Smooth muscle cell (in vitro differentiated cells): ENCODE results near the gene KIF6. TPM values are rescaled to one million over a fixed set of nuclear protein-coding genes. Genes with fewer than 3 reads are reported as not detected.

ENCODE experiments used
- DNase-seq: peaks from one replicate; lab custom pipeline; 2025; ENCODE audit not compliant: unreplicated experiment; lab: John Stamatoyannopoulos, UW
- H2AFZ ChIP-seq: fragments of 200-600 bp; sonication (generic); 2 replicates; pipeline ENCODE4 v1.6.0; 2016; ENCODE audit warnings: antibody characterized with exemption, low read depth, mild to moderate bottlenecking
- H3F3A ChIP-seq: fragments of 200-600 bp; sonication (generic); 2 replicates; pipeline ENCODE4 v1.6.0; 2017; ENCODE audit warnings: antibody characterized with exemption, low read depth
- H3K27ac ChIP-seq: fragments of 200-600 bp; sonication (generic); 2 replicates; pipeline ENCODE4 v1.5.1; 2016; ENCODE audit warnings: low read depth, mild to moderate bottlenecking
- H3K27me3 ChIP-seq: fragments of 200-600 bp; sonication (generic); 2 replicates; pipeline ENCODE4 v1.6.1; 2016; ENCODE audit warnings: low read depth, mild to moderate bottlenecking
- H3K36me3 ChIP-seq: fragments of 200-600 bp; sonication (generic); 2 replicates; pipeline ENCODE4 v1.5.1; 2016; ENCODE audit warnings: low read depth
- H3K4me1 ChIP-seq: fragments of 200-600 bp; sonication (generic); 2 replicates; pipeline ENCODE4 v1.5.1; 2016; ENCODE audit warnings: low read depth
- H3K4me2 ChIP-seq: fragments of 200-600 bp; sonication (generic); 2 replicates; pipeline ENCODE4 v1.6.0; 2016; ENCODE audit warnings: mild to moderate bottlenecking
- H3K4me3 ChIP-seq: fragments of 200-600 bp; sonication (generic); 2 replicates; pipeline ENCODE4 v1.5.1; 2016; ENCODE audit warnings: mild to moderate bottlenecking
- H3K79me2 ChIP-seq: fragments of 200-600 bp; sonication (generic); 2 replicates; pipeline ENCODE4 v1.6.0; 2016; ENCODE audit warnings: low read depth, mild to moderate bottlenecking
- H3K9ac ChIP-seq: fragments of 200-600 bp; sonication (generic); 2 replicates; pipeline ENCODE4 v1.6.0; 2016; ENCODE audit warnings: low read depth
- H3K9me3 ChIP-seq: fragments of 200-600 bp; sonication (generic); replicated peaks from 2 replicates; pipeline ENCODE4 v1.5.1; 2016; ENCODE audit warnings: low read depth
- H4K20me1 ChIP-seq: fragments of 200-600 bp; sonication (generic); 2 replicates; pipeline ENCODE4 v1.6.0; 2016; ENCODE audit warnings: low read depth
- CTCF ChIP-seq: fragments of 200-600 bp; sonication (generic); IDR thresholded peaks from 2 replicates; pipeline ENCODE4 v1.5.1; 2017; ENCODE audit warnings: borderline replicate concordance, mild to moderate bottlenecking, antibody characterized with exemption; ENCODE audit not compliant: insufficient read depth, poor library complexity, severe bottlenecking
- WGBS: methylation state at CpG from one replicate; pipeline ENCODE4 v1.1.7; 2016; ENCODE audit warnings: low lambda C conversion rate; 5-methylcytosine and 5-hydroxymethylcytosine counted together
- polyA plus RNA-seq: library from polyadenylated mRNA; unstranded; fragments of >200 nt; fragmentation: Nextera tagmentation; extraction: Ambion mirVana; gene quantifications from 2 replicates; pipeline ENCODE4 v1.2.1, GENCODE V29; 2016
- total RNA-seq: library from RNA; depleted of rRNA; stranded (reverse); fragments of >200 nt; gene quantifications from 2 replicates; pipeline ENCODE4 v1.2.3, GENCODE V29; 2014

KIF6 gene
- total and polyA plus RNA-seq, 2 experiments from 2014 or later, result 1.1 to 1.5 TPM

GRCh38 chr6:39370390-39370789, 354.8 kb downstream of the KIF6 start:
- H3K4me1 ChIP-seq, result no peaks in the 10 kb centered on the region
- 85% methylated on average over 3 of the region's 3 CpGs for WGBS
- no peak for TF ChIP-seq CTCF
- no peaks in the 10 kb centered on the region for H3F3A ChIP-seq
- no peaks in the 10 kb centered on the region for H3K9me3 ChIP-seq
- no peak overlapping the region for H3K4me3 ChIP-seq
- DNase-seq, result no peak
- H3K27me3 ChIP-seq, result no peaks in the 10 kb centered on the region
- no peak overlapping the region for H3K9ac ChIP-seq
- no peak overlapping the region for H2AFZ ChIP-seq
- no peaks in the 10 kb centered on the region for H3K79me2 ChIP-seq
- no peak overlapping the region for H3K4me2 ChIP-seq
- H4K20me1 ChIP-seq, result no peaks in the 10 kb centered on the region
- H3K36me3 ChIP-seq, result no peaks in the 10 kb centered on the region
- no peak overlapping the region for H3K27ac ChIP-seq

- Histone ChIP-seq H3K9me3 (no peaks in the 10 kb centered on the region), H3F3A (no peaks in the 10 kb centered on the region), H3K9ac (no peak overlapping the region), H3K27me3 (no peaks in the 10 kb centered on the region), H3K36me3 (no peaks in the 10 kb centered on the region), H3K79me2 (no peaks in the 10 kb centered on the region), H4K20me1 (no peaks in the 10 kb centered on the region), H3K4me2 (no peak overlapping the region), H3K27ac (no peak overlapping the region), H2AFZ (no peak overlapping the region), H3K4me3 (no peak overlapping the region), H3K4me1 (no peaks in the 10 kb centered on the region)
- no peak for DNase-seq
- WGBS, result 90% methylated on average over 1 of the region's 1 CpG
- TF ChIP-seq CTCF, result peak; percentile 6
These were observed 355.2 kb downstream of the KIF6 start for GRCh38 chr6:39369987-39370386.

- H2AFZ ChIP-seq, result no peak overlapping the region
These were observed 357.5 kb downstream of the KIF6 start for GRCh38 chr6:39367700-39368099.

More at GRCh38 chr6:39367700-39368099, 357.5 kb downstream of the KIF6 start:
- H3K9me3 ChIP-seq, result no peaks in the 10 kb centered on the region
- DNase-seq, result no peak
- H4K20me1 ChIP-seq, result no peaks in the 10 kb centered on the region
- H3K36me3 ChIP-seq, result no peaks in the 10 kb centered on the region
- TF ChIP-seq CTCF, result no peak
- H3K4me1 ChIP-seq, result no peaks in the 10 kb centered on the region
- H3K4me2 ChIP-seq, result no peak overlapping the region
- H3K4me3 ChIP-seq, result no peak overlapping the region
- 85% methylated on average over 3 of the region's 3 CpGs for WGBS
- H3F3A ChIP-seq, result no peaks in the 10 kb centered on the region
- no peaks in the 10 kb centered on the region for H3K27me3 ChIP-seq
- H3K9ac ChIP-seq, result no peak overlapping the region
- H3K27ac ChIP-seq, result no peak overlapping the region
- H3K79me2 ChIP-seq, result no peaks in the 10 kb centered on the region
